GM12878 (cell line): Measurements from ENCODE around the gene OR9G1.

Experiments used
- CHD2 ChIP-seq: IDR thresholded peaks from 2 replicates; pipeline ENCODE4 v1.6.1; 2011; ENCODE audit warnings: low read depth, low read length, improper control_type of control experiment, borderline replicate concordance
- EP300 ChIP-seq, 2 experiments: fragments of 150-350 bp in 1 of 2; IDR thresholded peaks; 2 replicates each; pipeline ENCODE4 v1.6.1; 2011 to 2012; ENCODE audit warnings: low read depth in 2 of 2, low read length in 2 of 2, borderline replicate concordance in 1 of 2, improper control_type of control experiment in 1 of 2, inconsistent platforms in 1 of 2; ENCODE audit not compliant: control insufficient read depth in 1 of 2
- EZH2 ChIP-seq: IDR thresholded peaks from 2 replicates; pipeline ENCODE4 v1.6.1; 2012; ENCODE audit warnings: low read depth, mild to moderate bottlenecking, control low read depth, inconsistent platforms, low read length, borderline replicate concordance; ENCODE audit not compliant: control insufficient read depth
- IRF4 ChIP-seq: IDR thresholded peaks from 2 replicates; pipeline ENCODE4 v1.6.1; 2011; ENCODE audit warnings: low read depth, low read length
- MYC ChIP-seq: IDR thresholded peaks from 2 replicates; pipeline ENCODE4 v1.6.1; 2011; ENCODE audit warnings: mild to moderate bottlenecking, low read length, moderate library complexity, inconsistent platforms; ENCODE audit not compliant: insufficient read depth, insufficient replicate concordance, insufficient read length, severe bottlenecking
- NRF1 ChIP-seq: conservative IDR thresholded peaks from 2 replicates; pipeline ENCODE4 v1.6.1; 2011; ENCODE audit warnings: mild to moderate bottlenecking, low read depth, low read length, improper control_type of control experiment
- SMC3 ChIP-seq: IDR thresholded peaks from 2 replicates; pipeline ENCODE4 v1.6.1; 2011; ENCODE audit warnings: low read length, improper control_type of control experiment, borderline replicate concordance
- STAT3 ChIP-seq: IDR thresholded peaks from 2 replicates; pipeline ENCODE4 v1.6.1; 2011; ENCODE audit warnings: low read depth, low read length, improper control_type of control experiment
- YBX1 ChIP-seq: fragments of 450-650 bp; IDR thresholded peaks from 2 replicates; pipeline ENCODE4 v1.6.1; 2016; ENCODE audit warnings: antibody characterized with exemption
- TF ChIP-seq, protein P1 (sequence below), 3 experiments: IDR thresholded peaks in 2 of 3; conservative IDR thresholded peaks in 1 of 3; 2 replicates each; pipeline ENCODE4 v1.5.1; 2011; ENCODE audit warnings: low read depth in 3 of 3, low read length in 3 of 3, mild to moderate bottlenecking in 3 of 3, control low read depth in 2 of 3, moderate library complexity in 2 of 3, inconsistent platforms in 1 of 3, mixed read lengths in 1 of 3; ENCODE audit not compliant: control insufficient read depth in 2 of 3, insufficient read depth in 1 of 3; ENCODE audit errors: extremely low read depth in 1 of 3
- TF ChIP-seq, protein P2 (sequence below): IDR thresholded peaks from 2 replicates; pipeline ENCODE4 v1.6.1; 2012; ENCODE audit warnings: low read depth, low read length, improper control_type of control experiment
- TF ChIP-seq, protein P3 (sequence below): fragments of 450-650 bp; formaldehyde crosslinking; IDR thresholded peaks from 2 replicates; pipeline ENCODE4 v1.4.0; 2022; ENCODE audit warnings: mild to moderate bottlenecking, moderate library complexity
- TF ChIP-seq, protein P4 (sequence below): IDR thresholded peaks from 2 replicates; pipeline ENCODE4 v1.6.1; 2011; ENCODE audit warnings: low read depth, low read length, improper control_type of control experiment, borderline replicate concordance
- TF ChIP-seq, protein P5 (sequence below): IDR thresholded peaks from 2 replicates; pipeline ENCODE4 v1.6.1; 2011; ENCODE audit warnings: mild to moderate bottlenecking, low read depth, low read length, moderate library complexity; ENCODE audit not compliant: insufficient replicate concordance

DNA sequence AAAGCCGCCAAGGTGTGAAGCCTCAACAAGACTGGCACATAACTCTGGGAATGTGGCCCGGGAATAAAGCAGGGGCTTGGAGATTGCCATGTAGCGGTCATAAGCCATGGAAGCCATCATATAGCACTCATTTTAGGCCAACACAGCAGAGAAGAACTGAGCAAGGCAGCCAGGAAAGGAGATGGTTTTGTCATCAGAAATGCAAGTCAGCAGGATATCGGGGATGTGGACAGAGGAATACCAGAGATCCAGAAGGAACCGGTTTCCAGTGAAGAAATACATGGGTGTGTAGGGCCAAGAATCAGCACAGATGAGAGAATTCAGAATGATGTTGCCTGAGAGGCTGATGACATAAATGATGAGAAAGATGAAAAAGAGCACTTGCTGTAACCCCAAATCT, 52.6 kb downstream of the OR9G1 start:
- TF ChIP-seq EP300 (IDR thresholded peaks at IDR 0.05; ENCODE audit: borderline replicate concordance in 1 of 2, control insufficient read depth in 1 of 2, low read depth in 2 of 2, low read length in 2 of 2) (no peak), YBX1 (no peak), EZH2 (no peak), SMC3 (no peak), MYC (no peak), NRF1 (no peak), STAT3 (no peak), IRF4 (no peak), CHD2 (no peak)
- TF ChIP-seq, protein P1, sequence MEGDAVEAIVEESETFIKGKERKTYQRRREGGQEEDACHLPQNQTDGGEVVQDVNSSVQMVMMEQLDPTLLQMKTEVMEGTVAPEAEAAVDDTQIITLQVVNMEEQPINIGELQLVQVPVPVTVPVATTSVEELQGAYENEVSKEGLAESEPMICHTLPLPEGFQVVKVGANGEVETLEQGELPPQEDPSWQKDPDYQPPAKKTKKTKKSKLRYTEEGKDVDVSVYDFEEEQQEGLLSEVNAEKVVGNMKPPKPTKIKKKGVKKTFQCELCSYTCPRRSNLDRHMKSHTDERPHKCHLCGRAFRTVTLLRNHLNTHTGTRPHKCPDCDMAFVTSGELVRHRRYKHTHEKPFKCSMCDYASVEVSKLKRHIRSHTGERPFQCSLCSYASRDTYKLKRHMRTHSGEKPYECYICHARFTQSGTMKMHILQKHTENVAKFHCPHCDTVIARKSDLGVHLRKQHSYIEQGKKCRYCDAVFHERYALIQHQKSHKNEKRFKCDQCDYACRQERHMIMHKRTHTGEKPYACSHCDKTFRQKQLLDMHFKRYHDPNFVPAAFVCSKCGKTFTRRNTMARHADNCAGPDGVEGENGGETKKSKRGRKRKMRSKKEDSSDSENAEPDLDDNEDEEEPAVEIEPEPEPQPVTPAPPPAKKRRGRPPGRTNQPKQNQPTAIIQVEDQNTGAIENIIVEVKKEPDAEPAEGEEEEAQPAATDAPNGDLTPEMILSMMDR (IDR thresholded peaks at IDR 0.05 in 2 of 3, conservative IDR thresholded peaks at IDR 0.05 in 1 of 3; ENCODE audit: control insufficient read depth in 2 of 3, extremely low read depth in 1 of 3, insufficient read depth in 1 of 3, low read depth in 3 of 3, low read length in 3 of 3): no peak
- TF ChIP-seq, protein P2, sequence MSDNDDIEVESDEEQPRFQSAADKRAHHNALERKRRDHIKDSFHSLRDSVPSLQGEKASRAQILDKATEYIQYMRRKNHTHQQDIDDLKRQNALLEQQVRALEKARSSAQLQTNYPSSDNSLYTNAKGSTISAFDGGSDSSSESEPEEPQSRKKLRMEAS: no peak
- TF ChIP-seq, protein P3, sequence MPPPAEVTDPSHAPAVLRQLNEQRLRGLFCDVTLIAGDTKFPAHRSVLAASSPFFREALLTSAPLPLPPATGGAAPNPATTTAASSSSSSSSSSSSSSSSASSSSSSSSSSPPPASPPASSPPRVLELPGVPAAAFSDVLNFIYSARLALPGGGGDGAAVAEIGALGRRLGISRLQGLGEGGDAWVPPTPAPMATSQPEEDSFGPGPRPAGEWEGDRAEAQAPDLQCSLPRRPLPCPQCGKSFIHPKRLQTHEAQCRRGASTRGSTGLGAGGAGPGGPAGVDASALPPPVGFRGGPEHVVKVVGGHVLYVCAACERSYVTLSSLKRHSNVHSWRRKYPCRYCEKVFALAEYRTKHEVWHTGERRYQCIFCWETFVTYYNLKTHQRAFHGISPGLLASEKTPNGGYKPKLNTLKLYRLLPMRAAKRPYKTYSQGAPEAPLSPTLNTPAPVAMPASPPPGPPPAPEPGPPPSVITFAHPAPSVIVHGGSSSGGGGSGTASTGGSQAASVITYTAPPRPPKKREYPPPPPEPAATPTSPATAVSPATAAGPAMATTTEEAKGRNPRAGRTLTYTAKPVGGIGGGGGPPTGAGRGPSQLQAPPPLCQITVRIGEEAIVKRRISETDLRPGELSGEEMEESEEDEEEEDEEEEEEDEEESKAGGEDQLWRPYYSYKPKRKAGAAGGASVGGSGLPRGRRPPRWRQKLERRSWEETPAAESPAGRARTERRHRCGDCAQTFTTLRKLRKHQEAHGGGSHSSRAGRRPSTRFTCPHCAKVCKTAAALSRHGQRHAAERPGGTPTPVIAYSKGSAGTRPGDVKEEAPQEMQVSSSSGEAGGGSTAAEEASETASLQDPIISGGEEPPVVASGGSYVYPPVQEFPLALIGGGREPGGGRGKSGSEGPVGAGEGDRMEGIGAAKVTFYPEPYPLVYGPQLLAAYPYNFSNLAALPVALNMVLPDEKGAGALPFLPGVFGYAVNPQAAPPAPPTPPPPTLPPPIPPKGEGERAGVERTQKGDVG (CRISPR knock-in tag): no peak
- TF ChIP-seq, protein P4, sequence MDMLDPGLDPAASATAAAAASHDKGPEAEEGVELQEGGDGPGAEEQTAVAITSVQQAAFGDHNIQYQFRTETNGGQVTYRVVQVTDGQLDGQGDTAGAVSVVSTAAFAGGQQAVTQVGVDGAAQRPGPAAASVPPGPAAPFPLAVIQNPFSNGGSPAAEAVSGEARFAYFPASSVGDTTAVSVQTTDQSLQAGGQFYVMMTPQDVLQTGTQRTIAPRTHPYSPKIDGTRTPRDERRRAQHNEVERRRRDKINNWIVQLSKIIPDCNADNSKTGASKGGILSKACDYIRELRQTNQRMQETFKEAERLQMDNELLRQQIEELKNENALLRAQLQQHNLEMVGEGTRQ: no peak
- TF ChIP-seq, protein P5, sequence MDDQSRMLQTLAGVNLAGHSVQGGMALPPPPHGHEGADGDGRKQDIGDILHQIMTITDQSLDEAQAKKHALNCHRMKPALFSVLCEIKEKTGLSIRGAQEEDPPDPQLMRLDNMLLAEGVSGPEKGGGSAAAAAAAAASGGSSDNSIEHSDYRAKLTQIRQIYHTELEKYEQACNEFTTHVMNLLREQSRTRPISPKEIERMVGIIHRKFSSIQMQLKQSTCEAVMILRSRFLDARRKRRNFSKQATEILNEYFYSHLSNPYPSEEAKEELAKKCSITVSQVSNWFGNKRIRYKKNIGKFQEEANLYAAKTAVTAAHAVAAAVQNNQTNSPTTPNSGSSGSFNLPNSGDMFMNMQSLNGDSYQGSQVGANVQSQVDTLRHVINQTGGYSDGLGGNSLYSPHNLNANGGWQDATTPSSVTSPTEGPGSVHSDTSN: no peak
